GM12878 (cell line): ENCODE measurements around the gene CERK.

Source experiments
- CTCF ChIP-seq, 3 experiments: IDR thresholded peaks in 2 of 3; conservative IDR thresholded peaks in 1 of 3; 2 replicates each; pipeline ENCODE4 v1.5.1; 2011; ENCODE audit warnings: low read depth in 3 of 3, low read length in 3 of 3, mild to moderate bottlenecking in 3 of 3, control low read depth in 2 of 3, moderate library complexity in 2 of 3, inconsistent platforms in 1 of 3, mixed read lengths in 1 of 3; ENCODE audit not compliant: control insufficient read depth in 2 of 3, insufficient read depth in 1 of 3; ENCODE audit errors: extremely low read depth in 1 of 3
- EP300 ChIP-seq, 2 experiments: fragments of 150-350 bp in 1 of 2; IDR thresholded peaks; 2 replicates each; pipeline ENCODE4 v1.6.1; 2011 to 2012; ENCODE audit warnings: low read depth in 2 of 2, low read length in 2 of 2, borderline replicate concordance in 1 of 2, improper control_type of control experiment in 1 of 2, inconsistent platforms in 1 of 2; ENCODE audit not compliant: control insufficient read depth in 1 of 2
- KAT2A ChIP-seq: conservative IDR thresholded peaks from 2 replicates; pipeline ENCODE4 v1.6.1; 2011; ENCODE audit warnings: low read depth, low read length; ENCODE audit not compliant: control insufficient read depth
- NRF1 ChIP-seq: conservative IDR thresholded peaks from 2 replicates; pipeline ENCODE4 v1.6.1; 2011; ENCODE audit warnings: mild to moderate bottlenecking, low read depth, low read length, improper control_type of control experiment
- PAX8 ChIP-seq: fragments of 450-650 bp; IDR thresholded peaks from 2 replicates; pipeline ENCODE4 v1.6.1; 2017; ENCODE audit warnings: mild to moderate bottlenecking, moderate library complexity
- SREBF2 ChIP-seq: IDR thresholded peaks from 2 replicates; pipeline ENCODE4 v1.6.1; 2012; ENCODE audit warnings: mild to moderate bottlenecking, low read length
- ZNF24 ChIP-seq: fragments of 450-650 bp; IDR thresholded peaks from 2 replicates; pipeline ENCODE4 v1.6.1; 2017; ENCODE audit warnings: antibody characterized with exemption, mild to moderate bottlenecking
- ZNF622 ChIP-seq: fragments of 450-650 bp; IDR thresholded peaks from 2 replicates; pipeline ENCODE4 v1.6.1; 2017; ENCODE audit warnings: mild to moderate bottlenecking, inconsistent platforms
- TF ChIP-seq, protein P1 (sequence below): fragments of 450-650 bp; formaldehyde crosslinking; IDR thresholded peaks from 2 replicates; pipeline ENCODE4 v1.4.0; 2022; ENCODE audit warnings: mild to moderate bottlenecking, moderate library complexity
- TF ChIP-seq, protein P2 (sequence below): fragments of 450-650 bp; IDR thresholded peaks from 2 replicates; pipeline ENCODE4 v1.6.1; 2016; ENCODE audit warnings: mild to moderate bottlenecking, moderate library complexity, borderline replicate concordance
- TF ChIP-seq, protein P3 (sequence below): fragments of 450-650 bp; IDR thresholded peaks from 2 replicates; pipeline ENCODE4 v1.6.1; 2017; ENCODE audit warnings: mild to moderate bottlenecking
- TF ChIP-seq, protein P4 (sequence below): IDR thresholded peaks from 2 replicates; pipeline ENCODE4 v1.6.1; 2012; ENCODE audit warnings: mild to moderate bottlenecking, low read depth, low read length

GRCh38 chr22:46737976-46738646, at the start of gene CERK:
- no peak for TF ChIP-seq PAX8
- TF ChIP-seq EP300 (IDR thresholded peaks at IDR 0.05; ENCODE audit: borderline replicate concordance in 1 of 2, control insufficient read depth in 1 of 2, low read depth in 2 of 2, low read length in 2 of 2) = no peak
- TF ChIP-seq, protein P1, sequence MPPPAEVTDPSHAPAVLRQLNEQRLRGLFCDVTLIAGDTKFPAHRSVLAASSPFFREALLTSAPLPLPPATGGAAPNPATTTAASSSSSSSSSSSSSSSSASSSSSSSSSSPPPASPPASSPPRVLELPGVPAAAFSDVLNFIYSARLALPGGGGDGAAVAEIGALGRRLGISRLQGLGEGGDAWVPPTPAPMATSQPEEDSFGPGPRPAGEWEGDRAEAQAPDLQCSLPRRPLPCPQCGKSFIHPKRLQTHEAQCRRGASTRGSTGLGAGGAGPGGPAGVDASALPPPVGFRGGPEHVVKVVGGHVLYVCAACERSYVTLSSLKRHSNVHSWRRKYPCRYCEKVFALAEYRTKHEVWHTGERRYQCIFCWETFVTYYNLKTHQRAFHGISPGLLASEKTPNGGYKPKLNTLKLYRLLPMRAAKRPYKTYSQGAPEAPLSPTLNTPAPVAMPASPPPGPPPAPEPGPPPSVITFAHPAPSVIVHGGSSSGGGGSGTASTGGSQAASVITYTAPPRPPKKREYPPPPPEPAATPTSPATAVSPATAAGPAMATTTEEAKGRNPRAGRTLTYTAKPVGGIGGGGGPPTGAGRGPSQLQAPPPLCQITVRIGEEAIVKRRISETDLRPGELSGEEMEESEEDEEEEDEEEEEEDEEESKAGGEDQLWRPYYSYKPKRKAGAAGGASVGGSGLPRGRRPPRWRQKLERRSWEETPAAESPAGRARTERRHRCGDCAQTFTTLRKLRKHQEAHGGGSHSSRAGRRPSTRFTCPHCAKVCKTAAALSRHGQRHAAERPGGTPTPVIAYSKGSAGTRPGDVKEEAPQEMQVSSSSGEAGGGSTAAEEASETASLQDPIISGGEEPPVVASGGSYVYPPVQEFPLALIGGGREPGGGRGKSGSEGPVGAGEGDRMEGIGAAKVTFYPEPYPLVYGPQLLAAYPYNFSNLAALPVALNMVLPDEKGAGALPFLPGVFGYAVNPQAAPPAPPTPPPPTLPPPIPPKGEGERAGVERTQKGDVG (CRISPR knock-in tag) = no peak
- TF ChIP-seq CTCF (IDR thresholded peaks at IDR 0.05 in 2 of 3, conservative IDR thresholded peaks at IDR 0.05 in 1 of 3; ENCODE audit: control insufficient read depth in 2 of 3, extremely low read depth in 1 of 3, insufficient read depth in 1 of 3, low read depth in 3 of 3, low read length in 3 of 3) = no peak
- TF ChIP-seq SREBF2 = no peak
- TF ChIP-seq, protein P2, sequence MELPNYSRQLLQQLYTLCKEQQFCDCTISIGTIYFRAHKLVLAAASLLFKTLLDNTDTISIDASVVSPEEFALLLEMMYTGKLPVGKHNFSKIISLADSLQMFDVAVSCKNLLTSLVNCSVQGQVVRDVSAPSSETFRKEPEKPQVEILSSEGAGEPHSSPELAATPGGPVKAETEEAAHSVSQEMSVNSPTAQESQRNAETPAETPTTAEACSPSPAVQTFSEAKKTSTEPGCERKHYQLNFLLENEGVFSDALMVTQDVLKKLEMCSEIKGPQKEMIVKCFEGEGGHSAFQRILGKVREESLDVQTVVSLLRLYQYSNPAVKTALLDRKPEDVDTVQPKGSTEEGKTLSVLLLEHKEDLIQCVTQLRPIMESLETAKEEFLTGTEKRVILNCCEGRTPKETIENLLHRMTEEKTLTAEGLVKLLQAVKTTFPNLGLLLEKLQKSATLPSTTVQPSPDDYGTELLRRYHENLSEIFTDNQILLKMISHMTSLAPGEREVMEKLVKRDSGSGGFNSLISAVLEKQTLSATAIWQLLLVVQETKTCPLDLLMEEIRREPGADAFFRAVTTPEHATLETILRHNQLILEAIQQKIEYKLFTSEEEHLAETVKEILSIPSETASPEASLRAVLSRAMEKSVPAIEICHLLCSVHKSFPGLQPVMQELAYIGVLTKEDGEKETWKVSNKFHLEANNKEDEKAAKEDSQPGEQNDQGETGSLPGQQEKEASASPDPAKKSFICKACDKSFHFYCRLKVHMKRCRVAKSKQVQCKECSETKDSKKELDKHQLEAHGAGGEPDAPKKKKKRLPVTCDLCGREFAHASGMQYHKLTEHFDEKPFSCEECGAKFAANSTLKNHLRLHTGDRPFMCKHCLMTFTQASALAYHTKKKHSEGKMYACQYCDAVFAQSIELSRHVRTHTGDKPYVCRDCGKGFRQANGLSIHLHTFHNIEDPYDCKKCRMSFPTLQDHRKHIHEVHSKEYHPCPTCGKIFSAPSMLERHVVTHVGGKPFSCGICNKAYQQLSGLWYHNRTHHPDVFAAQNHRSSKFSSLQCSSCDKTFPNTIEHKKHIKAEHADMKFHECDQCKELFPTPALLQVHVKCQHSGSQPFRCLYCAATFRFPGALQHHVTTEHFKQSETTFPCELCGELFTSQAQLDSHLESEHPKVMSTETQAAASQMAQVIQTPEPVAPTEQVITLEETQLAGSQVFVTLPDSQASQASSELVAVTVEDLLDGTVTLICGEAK = no peak
- no peak for TF ChIP-seq NRF1
- TF ChIP-seq ZNF24 = no peak
- no peak for TF ChIP-seq KAT2A
- TF ChIP-seq, protein P3, sequence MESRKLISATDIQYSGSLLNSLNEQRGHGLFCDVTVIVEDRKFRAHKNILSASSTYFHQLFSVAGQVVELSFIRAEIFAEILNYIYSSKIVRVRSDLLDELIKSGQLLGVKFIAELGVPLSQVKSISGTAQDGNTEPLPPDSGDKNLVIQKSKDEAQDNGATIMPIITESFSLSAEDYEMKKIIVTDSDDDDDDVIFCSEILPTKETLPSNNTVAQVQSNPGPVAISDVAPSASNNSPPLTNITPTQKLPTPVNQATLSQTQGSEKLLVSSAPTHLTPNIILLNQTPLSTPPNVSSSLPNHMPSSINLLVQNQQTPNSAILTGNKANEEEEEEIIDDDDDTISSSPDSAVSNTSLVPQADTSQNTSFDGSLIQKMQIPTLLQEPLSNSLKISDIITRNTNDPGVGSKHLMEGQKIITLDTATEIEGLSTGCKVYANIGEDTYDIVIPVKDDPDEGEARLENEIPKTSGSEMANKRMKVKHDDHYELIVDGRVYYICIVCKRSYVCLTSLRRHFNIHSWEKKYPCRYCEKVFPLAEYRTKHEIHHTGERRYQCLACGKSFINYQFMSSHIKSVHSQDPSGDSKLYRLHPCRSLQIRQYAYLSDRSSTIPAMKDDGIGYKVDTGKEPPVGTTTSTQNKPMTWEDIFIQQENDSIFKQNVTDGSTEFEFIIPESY = no peak
- TF ChIP-seq, protein P4, sequence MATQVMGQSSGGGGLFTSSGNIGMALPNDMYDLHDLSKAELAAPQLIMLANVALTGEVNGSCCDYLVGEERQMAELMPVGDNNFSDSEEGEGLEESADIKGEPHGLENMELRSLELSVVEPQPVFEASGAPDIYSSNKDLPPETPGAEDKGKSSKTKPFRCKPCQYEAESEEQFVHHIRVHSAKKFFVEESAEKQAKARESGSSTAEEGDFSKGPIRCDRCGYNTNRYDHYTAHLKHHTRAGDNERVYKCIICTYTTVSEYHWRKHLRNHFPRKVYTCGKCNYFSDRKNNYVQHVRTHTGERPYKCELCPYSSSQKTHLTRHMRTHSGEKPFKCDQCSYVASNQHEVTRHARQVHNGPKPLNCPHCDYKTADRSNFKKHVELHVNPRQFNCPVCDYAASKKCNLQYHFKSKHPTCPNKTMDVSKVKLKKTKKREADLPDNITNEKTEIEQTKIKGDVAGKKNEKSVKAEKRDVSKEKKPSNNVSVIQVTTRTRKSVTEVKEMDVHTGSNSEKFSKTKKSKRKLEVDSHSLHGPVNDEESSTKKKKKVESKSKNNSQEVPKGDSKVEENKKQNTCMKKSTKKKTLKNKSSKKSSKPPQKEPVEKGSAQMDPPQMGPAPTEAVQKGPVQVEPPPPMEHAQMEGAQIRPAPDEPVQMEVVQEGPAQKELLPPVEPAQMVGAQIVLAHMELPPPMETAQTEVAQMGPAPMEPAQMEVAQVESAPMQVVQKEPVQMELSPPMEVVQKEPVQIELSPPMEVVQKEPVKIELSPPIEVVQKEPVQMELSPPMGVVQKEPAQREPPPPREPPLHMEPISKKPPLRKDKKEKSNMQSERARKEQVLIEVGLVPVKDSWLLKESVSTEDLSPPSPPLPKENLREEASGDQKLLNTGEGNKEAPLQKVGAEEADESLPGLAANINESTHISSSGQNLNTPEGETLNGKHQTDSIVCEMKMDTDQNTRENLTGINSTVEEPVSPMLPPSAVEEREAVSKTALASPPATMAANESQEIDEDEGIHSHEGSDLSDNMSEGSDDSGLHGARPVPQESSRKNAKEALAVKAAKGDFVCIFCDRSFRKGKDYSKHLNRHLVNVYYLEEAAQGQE = no peak
- TF ChIP-seq ZNF622 = no peak
